OCI-LY7 (cell line): ENCODE results near the gene ERGIC1. TPM values are rescaled to one million over a fixed set of nuclear protein-coding genes. Genes with fewer than 3 reads are reported as not detected.

Experiments
- BruUV-seq: library from RNA; stranded (reverse); fragments of 400-500 nt; replicated peaks from 2 replicates; lab custom pipeline; 2021; lab: Mats Ljungman, UMichigan
- CTCF ChIA-PET: fragments of 300-600 bp; sonication (Branson Sonifier 250); formaldehyde crosslinking; loops from one replicate; lab custom pipeline; 2022; ENCODE audit warnings: antibody characterized with exemption; ENCODE audit not compliant: unreplicated experiment; lab: Charles Lee
- POLR2A ChIA-PET: fragments of 300-600 bp; sonication (Branson Sonifier 250); formaldehyde crosslinking; loops from one replicate; lab custom pipeline; 2022; ENCODE audit warnings: antibody characterized with exemption; lab: Charles Lee
- DNase-seq: peaks from one replicate; pipeline ENCODE4 v3.0.0-alpha.2; 2015; ENCODE audit warnings: low spot score
- H2AFZ ChIP-seq: fragments of 200-600 bp; sonication (generic), shearing (Covaris generic); 2 replicates; pipeline ENCODE4 v1.6.1; 2014; ENCODE audit warnings: mild to moderate bottlenecking, antibody characterized with exemption, low read length, moderate library complexity
- H3K27ac ChIP-seq: fragments of 200-600 bp; sonication (generic); 2 replicates; pipeline ENCODE4 v1.5.1; 2014; ENCODE audit warnings: mixed run types, low read depth, mild to moderate bottlenecking, moderate library complexity, low read length, inconsistent platforms; ENCODE audit not compliant: poor library complexity, severe bottlenecking
- H3K36me3 ChIP-seq: fragments of 200-600 bp; sonication (generic); 2 replicates; pipeline ENCODE4 v1.6.1; 2014; ENCODE audit warnings: mild to moderate bottlenecking, antibody characterized with exemption, low read length, moderate library complexity, mixed read lengths; ENCODE audit not compliant: insufficient read depth
- H3K4me1 ChIP-seq: fragments of 200-600 bp; sonication (generic); 2 replicates; pipeline ENCODE4 v1.5.1; 2014; ENCODE audit warnings: mild to moderate bottlenecking, low read length; ENCODE audit not compliant: insufficient read depth, poor library complexity, severe bottlenecking
- H3K4me2 ChIP-seq: fragments of 200-600 bp; sonication (generic); 2 replicates; pipeline ENCODE4 v1.6.1; 2014; ENCODE audit warnings: mild to moderate bottlenecking, low read length
- H3K4me3 ChIP-seq: fragments of 200-600 bp; sonication (generic); 2 replicates; pipeline ENCODE4 v1.5.1; 2014; ENCODE audit warnings: mild to moderate bottlenecking, low read depth, low read length; ENCODE audit not compliant: poor library complexity, severe bottlenecking
- H3K79me2 ChIP-seq: fragments of 200-600 bp; sonication (generic); 2 replicates; pipeline ENCODE4 v1.6.1; 2016; ENCODE audit warnings: low read depth, mild to moderate bottlenecking, low read length, moderate library complexity, mixed read lengths; ENCODE audit not compliant: insufficient read depth
- H3K9me2 ChIP-seq: fragments of 200-600 bp; sonication (generic); 2 replicates; pipeline ENCODE4 v1.6.1; 2016; ENCODE audit warnings: mild to moderate bottlenecking, low read length, mixed read lengths; ENCODE audit not compliant: insufficient read depth
- H3K9me3 ChIP-seq: fragments of 200-600 bp; sonication (generic); 2 replicates; pipeline ENCODE4 v1.6.1; 2014; ENCODE audit warnings: mild to moderate bottlenecking, mixed run types, low read length, mixed read lengths
- H4K20me1 ChIP-seq: fragments of 200-600 bp; sonication (generic); 2 replicates; pipeline ENCODE4 v1.6.1; 2014; ENCODE audit warnings: mild to moderate bottlenecking, antibody characterized with exemption, low read length, moderate library complexity, mixed read lengths; ENCODE audit not compliant: insufficient read depth
- CTCF ChIP-seq: fragments of 200-600 bp; sonication (generic); conservative IDR thresholded peaks from 2 replicates; pipeline ENCODE4 v1.5.1; 2014; ENCODE audit warnings: mild to moderate bottlenecking, antibody characterized with exemption, low read length, moderate library complexity, mixed read lengths
- EZH2phosphoT487 ChIP-seq: fragments of 200-600 bp; sonication (generic); IDR thresholded peaks from 2 replicates; pipeline ENCODE4 v1.6.1; 2018; ENCODE audit warnings: low read depth, borderline replicate concordance, mild to moderate bottlenecking, mixed run types, antibody characterized with exemption, low read length, moderate library complexity, mixed read lengths
- intact Hi-C: fragments of 100-400 bp; cut with micrococcal nuclease; formaldehyde crosslinking; loops from one replicate; pipeline ENCODE4 v1.10.0; 2022; ENCODE audit not compliant: unreplicated experiment
- total RNA-seq, 2 experiments: library from RNA; depleted of rRNA in 1 of 2; stranded (reverse); fragments of >200 nt in 1 of 2; shearing (Covaris generic) in 1 of 2; gene quantifications; 2 replicates each; pipeline ENCODE4 v1.2.3, GENCODE V29; 2014 to 2022

ERGIC1 gene
- total RNA-seq, 2 experiments from 2014 or later = 125 to 178 TPM

- Histone ChIP-seq H3K4me2 (no peak overlapping the region), H3K4me3 (no peak overlapping the region), H3K4me1 (no peaks in the 10 kb centered on the region), H3K9me2 (no peaks in the 10 kb centered on the region), H4K20me1 (peaks cover 5% of the 10 kb centered on the region; the same call in 1 of the 2 replicates), H2AFZ (no peak overlapping the region), H3K79me2 (peaks cover 4% of the 10 kb centered on the region; the same call in 1 of the 2 replicates), H3K36me3 (peaks cover 25% of the 10 kb centered on the region; the same call in 1 of the 2 replicates), H3K9me3 (no peaks in the 10 kb centered on the region), H3K27ac (no peak overlapping the region)
- BruUV-seq = no TSS peak
- ChIA-PET CTCF (no interaction called here), POLR2A (interaction anchor here (0.6 to 1.5 kb wide), 4 partner anchors 9 to 102 kb away, joined by 3 to 5 read pairs (median 4); no protein-coding TSS in a partner anchor)
- DNase-seq = no peak
- TF ChIP-seq EZH2phosphoT487 (no peak), CTCF (no peak)
- intact Hi-C loops = no loop called here
Observed at GRCh38 chr5:172859966-172860365, 25.9 kb downstream of the ERGIC1 start.

DNA sequence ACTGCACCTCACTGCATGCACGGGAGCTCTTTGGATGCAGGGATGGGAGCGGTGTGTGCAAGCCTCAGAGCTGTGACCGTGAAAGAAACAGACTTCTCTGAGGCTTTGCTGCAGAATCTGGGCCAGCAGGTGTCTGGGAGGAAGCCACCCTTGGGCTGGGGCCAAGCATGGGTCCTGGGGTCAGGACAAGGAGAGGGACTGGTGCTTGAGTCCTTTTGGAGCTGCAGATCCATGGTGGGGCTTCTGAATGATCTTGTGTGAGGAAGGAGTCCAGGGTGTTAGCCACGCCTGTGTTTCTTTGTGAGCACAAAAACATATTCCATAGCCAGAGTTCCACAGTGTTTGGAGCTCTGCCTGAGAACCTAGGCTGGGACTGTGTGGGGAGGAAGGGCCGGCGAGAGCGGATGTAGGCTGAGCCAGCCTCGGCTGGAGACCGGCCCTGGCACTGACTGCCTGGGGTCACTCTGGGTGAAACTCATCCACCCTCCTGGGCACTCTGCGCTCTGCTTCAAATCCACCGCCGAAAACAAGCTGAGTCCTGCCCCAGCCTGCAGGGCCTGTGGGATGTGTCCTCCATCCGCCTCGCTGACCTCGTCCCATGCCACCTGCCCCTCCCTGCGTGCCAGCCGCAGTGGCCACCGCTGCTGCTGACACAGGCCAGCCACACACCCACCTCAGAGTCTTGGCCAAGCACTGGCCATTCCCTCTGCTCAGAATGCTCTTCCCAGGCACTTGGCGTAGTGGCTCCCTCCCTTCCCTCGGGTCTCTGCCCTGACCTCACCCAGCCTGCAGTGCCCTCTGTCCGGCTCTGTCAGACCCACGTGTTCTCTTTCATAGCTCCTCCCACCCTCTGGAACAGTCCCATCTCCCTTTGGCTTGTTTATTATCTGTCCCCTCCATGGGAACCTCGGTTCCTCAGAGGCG is 26.7 kb downstream of the ERGIC1 start:
- H3K36me3 ChIP-seq = peaks cover 25% of the 10 kb centered on the region; the same call in 1 of the 2 replicates
- BruUV-seq = no TSS peak
- peaks cover 5% of the 10 kb centered on the region; the same call in 1 of the 2 replicates for H4K20me1 ChIP-seq
- H3K4me1 ChIP-seq = no peaks in the 10 kb centered on the region
- intact Hi-C loops = no loop called here
- no peak for TF ChIP-seq CTCF
- no peak for TF ChIP-seq EZH2phosphoT487
- H3K9me2 ChIP-seq = no peaks in the 10 kb centered on the region
- H3K79me2 ChIP-seq = no peaks in the 10 kb centered on the region; the same call in 1 of the 2 replicates
- H3K4me2 ChIP-seq = no peak overlapping the region
- DNase-seq = no peak
- no peak overlapping the region for H3K4me3 ChIP-seq
- no peak overlapping the region for H3K27ac ChIP-seq
- no peaks in the 10 kb centered on the region for H3K9me3 ChIP-seq
- no peak overlapping the region for H2AFZ ChIP-seq
- CTCF ChIA-PET = no interaction called here
- POLR2A ChIA-PET = interaction anchor here (1.3 kb wide), 1 partner anchor 21 kb away, joined by 4 read pairs; no protein-coding TSS in a partner anchor
